ENCODE measurements around the gene NAALADL2.

NAALADL2 gene

DNA sequence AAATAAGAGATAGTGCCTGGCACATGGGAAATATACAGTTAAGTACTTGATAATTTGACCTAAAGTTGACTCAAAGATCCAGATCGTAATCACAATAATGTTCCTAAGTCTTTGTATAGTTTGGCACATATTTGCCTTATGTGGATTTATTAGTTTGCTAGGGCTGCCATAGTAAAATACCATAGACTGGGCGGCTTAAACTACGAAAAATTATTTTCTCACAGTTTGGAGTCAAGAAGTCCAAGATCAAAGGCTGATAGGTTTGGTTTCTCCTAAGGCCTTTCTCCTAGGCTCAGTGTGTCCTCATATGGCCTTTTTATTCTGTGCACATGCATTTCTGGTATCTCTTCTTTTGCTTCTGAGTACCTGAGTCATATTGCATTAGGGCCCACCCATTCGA is 453.7 kb downstream of the NAALADL2 start:
- TF ChIP-seq, protein P1, sequence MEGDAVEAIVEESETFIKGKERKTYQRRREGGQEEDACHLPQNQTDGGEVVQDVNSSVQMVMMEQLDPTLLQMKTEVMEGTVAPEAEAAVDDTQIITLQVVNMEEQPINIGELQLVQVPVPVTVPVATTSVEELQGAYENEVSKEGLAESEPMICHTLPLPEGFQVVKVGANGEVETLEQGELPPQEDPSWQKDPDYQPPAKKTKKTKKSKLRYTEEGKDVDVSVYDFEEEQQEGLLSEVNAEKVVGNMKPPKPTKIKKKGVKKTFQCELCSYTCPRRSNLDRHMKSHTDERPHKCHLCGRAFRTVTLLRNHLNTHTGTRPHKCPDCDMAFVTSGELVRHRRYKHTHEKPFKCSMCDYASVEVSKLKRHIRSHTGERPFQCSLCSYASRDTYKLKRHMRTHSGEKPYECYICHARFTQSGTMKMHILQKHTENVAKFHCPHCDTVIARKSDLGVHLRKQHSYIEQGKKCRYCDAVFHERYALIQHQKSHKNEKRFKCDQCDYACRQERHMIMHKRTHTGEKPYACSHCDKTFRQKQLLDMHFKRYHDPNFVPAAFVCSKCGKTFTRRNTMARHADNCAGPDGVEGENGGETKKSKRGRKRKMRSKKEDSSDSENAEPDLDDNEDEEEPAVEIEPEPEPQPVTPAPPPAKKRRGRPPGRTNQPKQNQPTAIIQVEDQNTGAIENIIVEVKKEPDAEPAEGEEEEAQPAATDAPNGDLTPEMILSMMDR (IDR thresholded peaks at IDR 0.05; ENCODE audit: low read depth, low read length, missing control alignments): no peak
- no peak for DNase-seq (ENCODE audit: low read depth)
- no peak overlapping the region for H3K4me3 ChIP-seq (ENCODE audit: low read depth, low read length)
- in situ Hi-C loops (cut with HindIII; ENCODE audit: low sequenced_read_pairs): no loop called here

DNA sequence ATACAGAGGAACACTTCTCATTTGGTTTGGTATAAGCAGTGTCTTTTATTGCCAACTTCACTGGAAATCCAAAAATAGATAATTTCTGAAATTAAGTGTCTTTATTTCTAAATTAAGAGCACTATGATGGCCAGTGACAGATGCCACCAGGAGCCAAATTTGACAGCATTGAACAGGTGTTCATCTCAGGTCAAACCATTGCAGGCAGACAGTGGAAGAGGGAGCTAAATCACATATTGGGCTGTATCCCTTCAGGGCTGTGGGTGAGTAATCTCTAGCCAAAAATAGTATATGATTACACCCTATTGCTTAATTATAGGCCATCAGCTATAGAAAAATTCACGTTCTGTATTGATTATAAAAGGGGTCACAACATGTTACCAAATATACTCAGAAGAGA is 457.7 kb downstream of the NAALADL2 start:
- in situ Hi-C loops (cut with HindIII; ENCODE audit: low sequenced_read_pairs): no loop called here
- H3K4me3 ChIP-seq (ENCODE audit: low read depth, low read length): no peak overlapping the region
- DNase-seq (ENCODE audit: low read depth): no peak
- TF ChIP-seq, protein P1 (IDR thresholded peaks at IDR 0.05; ENCODE audit: low read depth, low read length, missing control alignments): no peak

DNA sequence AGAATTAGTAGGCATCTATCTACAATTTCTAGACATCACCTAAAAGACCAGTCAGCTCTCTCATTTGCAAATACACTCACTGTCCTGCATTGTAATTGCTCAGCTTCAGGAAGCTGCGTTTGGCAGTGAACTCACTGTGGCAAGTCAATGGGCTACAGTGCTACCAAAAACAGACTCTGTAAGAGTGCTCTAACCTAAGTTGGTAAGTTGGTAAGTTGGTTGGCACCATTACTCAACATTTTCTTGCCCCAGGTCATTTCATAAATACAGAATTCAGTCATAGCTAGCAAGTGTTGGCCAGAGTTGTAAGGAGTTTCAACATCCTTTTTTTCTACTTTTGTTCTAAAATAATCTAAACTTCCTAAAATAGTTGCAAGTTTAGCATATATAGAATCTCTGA is 466.3 kb downstream of the NAALADL2 start:
- TF ChIP-seq, protein P1 (IDR thresholded peaks at IDR 0.05; ENCODE audit: low read depth, low read length, missing control alignments): no peak
- in situ Hi-C loops (cut with HindIII; ENCODE audit: low sequenced_read_pairs): no loop called here
- DNase-seq (ENCODE audit: low read depth): no peak
- no peak overlapping the region for H3K4me3 ChIP-seq (ENCODE audit: low read depth, low read length)

DNA sequence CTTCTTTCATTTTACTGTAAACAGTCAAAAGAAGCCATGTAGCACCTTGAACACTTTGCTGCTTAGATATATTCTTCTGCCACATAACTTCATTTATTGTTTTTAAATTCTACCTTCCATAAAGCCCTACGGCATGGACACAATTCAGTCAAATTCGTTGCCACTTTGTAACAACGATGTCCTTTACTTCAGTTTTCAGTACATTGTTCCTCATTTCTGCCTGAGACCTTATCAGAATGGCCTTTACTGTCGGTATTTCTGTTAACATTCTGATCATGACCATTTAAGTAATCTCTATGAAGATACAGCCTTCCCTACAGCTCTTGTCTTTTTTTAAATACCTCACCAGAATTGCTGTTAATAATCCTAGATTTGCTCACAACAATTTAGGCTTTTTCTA is 466.9 kb downstream of the NAALADL2 start:
- DNase-seq (ENCODE audit: low read depth): no peak
- in situ Hi-C loops (cut with HindIII; ENCODE audit: low sequenced_read_pairs): no loop called here
- H3K4me3 ChIP-seq (ENCODE audit: low read depth, low read length): no peak overlapping the region

DNA sequence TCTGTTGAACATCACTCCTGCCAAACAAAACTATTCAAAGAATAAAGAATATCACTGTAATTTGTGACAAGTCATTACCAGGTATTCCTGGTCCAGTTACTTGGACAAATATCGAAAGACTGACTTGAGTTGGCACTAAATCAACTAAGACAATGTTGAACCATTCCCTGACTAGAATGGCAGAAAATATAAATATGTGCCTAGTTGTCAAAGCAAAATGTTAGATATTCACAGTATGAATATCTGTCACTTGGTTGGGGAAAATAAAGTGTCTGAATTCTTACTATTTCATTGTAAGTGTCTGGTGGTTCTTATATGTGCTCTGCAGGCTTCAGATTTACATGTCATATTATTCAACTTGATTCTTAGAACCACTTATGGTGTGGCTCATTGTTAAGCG is 470.2 kb downstream of the NAALADL2 start:
- no peak overlapping the region for H3K4me3 ChIP-seq (ENCODE audit: low read depth, low read length)
- in situ Hi-C loops (cut with HindIII; ENCODE audit: low sequenced_read_pairs): no loop called here
- TF ChIP-seq, protein P1 (IDR thresholded peaks at IDR 0.05; ENCODE audit: low read depth, low read length, missing control alignments): no peak
- DNase-seq (ENCODE audit: low read depth): no peak

More for the DNA sequence above, 466.9 kb downstream of the NAALADL2 start:
- TF ChIP-seq, protein P1 (IDR thresholded peaks at IDR 0.05; ENCODE audit: low read depth, low read length, missing control alignments): no peak

DNA sequence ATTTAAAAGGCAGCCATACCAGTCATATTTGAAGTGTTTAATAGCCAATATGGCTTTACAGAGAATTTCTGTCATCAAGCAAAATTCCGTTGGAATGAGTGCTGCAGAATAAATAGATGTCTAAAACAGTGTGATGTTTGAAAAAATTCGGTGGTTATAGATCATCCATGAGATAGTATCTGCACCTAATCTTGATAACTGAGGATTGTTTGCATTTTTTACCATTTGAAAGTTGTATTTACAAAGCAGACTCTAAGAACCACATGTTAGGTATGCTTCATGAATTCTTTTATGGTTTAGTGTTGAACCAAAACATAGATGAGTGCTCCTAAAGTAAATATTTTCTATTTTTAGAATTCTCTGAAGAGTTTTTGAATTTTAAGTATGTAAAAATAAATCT is 476.1 kb downstream of the NAALADL2 start:
- DNase-seq (ENCODE audit: low read depth): no peak
- TF ChIP-seq, protein P1 (IDR thresholded peaks at IDR 0.05; ENCODE audit: low read depth, low read length, missing control alignments): no peak
- in situ Hi-C loops (cut with HindIII; ENCODE audit: low sequenced_read_pairs): no loop called here
- H3K4me3 ChIP-seq (ENCODE audit: low read depth, low read length): no peak overlapping the region

Data from astrocyte of the cerebellum (primary cell).